Testis (tissue), 5 donors: Measurements from ENCODE around the gene APOC3. TPM values are rescaled to one million over a fixed set of nuclear protein-coding genes. Genes with fewer than 3 reads are reported as not detected.

ENCODE experiments used
- DNase-seq: peaks from one replicate; pipeline ENCODE4 v3.0.0-alpha.2; 2019
- H3K27ac ChIP-seq, 2 donors: fragments of 200-600 bp; sonication (generic); one replicate each; pipeline ENCODE4 v1.5.1; 2019
- H3K27me3 ChIP-seq: fragments of 200-600 bp; sonication (generic); one replicate; pipeline ENCODE4 v1.5.1; 2019
- H3K36me3 ChIP-seq: fragments of 200-600 bp; sonication (generic); one replicate; pipeline ENCODE4 v1.5.1; 2017; ENCODE audit warnings: low read depth; ENCODE audit errors: missing control alignments
- H3K4me1 ChIP-seq: fragments of 200-600 bp; sonication (generic); one replicate; pipeline ENCODE4 v1.5.1; 2019
- H3K4me3 ChIP-seq, 2 donors: fragments of 200-600 bp; sonication (generic); one replicate each; pipeline ENCODE4 v1.5.1; 2017 to 2019
- H3K9me3 ChIP-seq: fragments of 200-600 bp; sonication (generic); one replicate; pipeline ENCODE4 v1.5.1; 2017
- POLR2A ChIP-seq: fragments of 450-650 bp; IDR thresholded peaks from one replicate; pipeline ENCODE4 v1.6.1; 2017; ENCODE audit warnings: antibody characterized with exemption, mild to moderate bottlenecking, moderate library complexity
- WGBS, 2 donors: methylation state at CpG; one replicate each; pipeline ENCODE4 v1.1.5; 2018; 5-methylcytosine and 5-hydroxymethylcytosine counted together
- intact Hi-C: fragments of 100-400 bp; cut with DNase I; formaldehyde crosslinking; loops from one replicate; pipeline ENCODE4 v1.15.1; 2023; ENCODE audit warnings: low total_unique reads
- long read RNA-seq, 2 donors: transcript quantifications; one replicate each; lab custom pipeline, GENCODE V29; 2026
- polyA plus RNA-seq: library from polyadenylated mRNA; stranded (reverse); fragments of 350-450 nt; fragmentation: Illumina TruSeq; extraction: RNeasy Lipid Tissue Mini Kit (QIAGEN cat#74804); gene quantifications from one replicate; pipeline ENCODE4 v1.2.3, GENCODE V29; 2014; ENCODE audit warnings: low read depth, low replicate concordance; ENCODE audit not compliant: insufficient read depth
- total RNA-seq, 2 donors: library from RNA; depleted of rRNA; stranded (reverse); fragments of >200 nt; gene quantifications; one replicate each; pipeline ENCODE4 v1.2.3, GENCODE V29; 2016
- TF ChIP-seq, protein P1 (sequence below), 3 experiments: fragments of 450-650 bp in 2 of 3; fragments of 200-600 bp in 1 of 3; sonication (generic) in 1 of 3; IDR thresholded peaks; one replicate each; pipeline ENCODE4 v1.5.1; 2016 to 2019; ENCODE audit warnings: antibody characterized with exemption in 3 of 3, mild to moderate bottlenecking in 2 of 3, moderate library complexity in 1 of 3

APOC3 gene
- total RNA-seq: under 1 TPM in 1 of 2 donors, not detected in 1; 0.81 TPM
- polyA plus RNA-seq: 4.0 TPM
- long read RNA-seq, donor 1, partial matches to known transcripts: 1,375 of 1,438 reads
- long read RNA-seq, donor 1, other reads (novel, unspliced or antisense): 63 of 1,438 reads
- long read RNA-seq, donor 2, partial matches to known transcripts: 0 of 2 reads
- long read RNA-seq, donor 2, other reads (novel, unspliced or antisense): 0 of 2 reads

DNA sequence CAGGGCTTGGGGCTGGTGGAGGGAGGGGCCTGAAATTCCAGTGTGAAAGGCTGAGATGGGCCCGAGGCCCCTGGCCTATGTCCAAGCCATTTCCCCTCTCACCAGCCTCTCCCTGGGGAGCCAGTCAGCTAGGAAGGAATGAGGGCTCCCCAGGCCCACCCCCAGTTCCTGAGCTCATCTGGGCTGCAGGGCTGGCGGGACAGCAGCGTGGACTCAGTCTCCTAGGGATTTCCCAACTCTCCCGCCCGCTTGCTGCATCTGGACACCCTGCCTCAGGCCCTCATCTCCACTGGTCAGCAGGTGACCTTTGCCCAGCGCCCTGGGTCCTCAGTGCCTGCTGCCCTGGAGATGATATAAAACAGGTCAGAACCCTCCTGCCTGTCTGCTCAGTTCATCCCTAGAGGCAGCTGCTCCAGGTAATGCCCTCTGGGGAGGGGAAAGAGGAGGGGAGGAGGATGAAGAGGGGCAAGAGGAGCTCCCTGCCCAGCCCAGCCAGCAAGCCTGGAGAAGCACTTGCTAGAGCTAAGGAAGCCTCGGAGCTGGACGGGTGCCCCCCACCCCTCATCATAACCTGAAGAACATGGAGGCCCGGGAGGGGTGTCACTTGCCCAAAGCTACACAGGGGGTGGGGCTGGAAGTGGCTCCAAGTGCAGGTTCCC lies at the start of gene APOC3:
TSS of gene APOC3 (plus strand) at position 383 of the 659 bp plus-strand sequence. CDS start 676 bp downstream, outside the sequence.
- DNase-seq: no peak
- 86 to 95% methylated on average over 7 to 9 of the region's 9 CpGs for WGBS, 2 donors
- Histone ChIP-seq H3K4me1 (no peaks in the 10 kb centered on the region), H3K9me3 (no peaks in the 10 kb centered on the region), H3K27ac (no peak within 1 kb of the TSS), H3K36me3 (no peaks in the 10 kb centered on the region), H3K4me3 (no peak within 1 kb of the TSS), H3K27me3 (no peaks in the 10 kb centered on the region)
- TF ChIP-seq, protein P1, sequence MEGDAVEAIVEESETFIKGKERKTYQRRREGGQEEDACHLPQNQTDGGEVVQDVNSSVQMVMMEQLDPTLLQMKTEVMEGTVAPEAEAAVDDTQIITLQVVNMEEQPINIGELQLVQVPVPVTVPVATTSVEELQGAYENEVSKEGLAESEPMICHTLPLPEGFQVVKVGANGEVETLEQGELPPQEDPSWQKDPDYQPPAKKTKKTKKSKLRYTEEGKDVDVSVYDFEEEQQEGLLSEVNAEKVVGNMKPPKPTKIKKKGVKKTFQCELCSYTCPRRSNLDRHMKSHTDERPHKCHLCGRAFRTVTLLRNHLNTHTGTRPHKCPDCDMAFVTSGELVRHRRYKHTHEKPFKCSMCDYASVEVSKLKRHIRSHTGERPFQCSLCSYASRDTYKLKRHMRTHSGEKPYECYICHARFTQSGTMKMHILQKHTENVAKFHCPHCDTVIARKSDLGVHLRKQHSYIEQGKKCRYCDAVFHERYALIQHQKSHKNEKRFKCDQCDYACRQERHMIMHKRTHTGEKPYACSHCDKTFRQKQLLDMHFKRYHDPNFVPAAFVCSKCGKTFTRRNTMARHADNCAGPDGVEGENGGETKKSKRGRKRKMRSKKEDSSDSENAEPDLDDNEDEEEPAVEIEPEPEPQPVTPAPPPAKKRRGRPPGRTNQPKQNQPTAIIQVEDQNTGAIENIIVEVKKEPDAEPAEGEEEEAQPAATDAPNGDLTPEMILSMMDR (IDR thresholded peaks at IDR 0.05): no peak
- no peak for TF ChIP-seq POLR2A
- intact Hi-C loops: no loop called here

DNA sequence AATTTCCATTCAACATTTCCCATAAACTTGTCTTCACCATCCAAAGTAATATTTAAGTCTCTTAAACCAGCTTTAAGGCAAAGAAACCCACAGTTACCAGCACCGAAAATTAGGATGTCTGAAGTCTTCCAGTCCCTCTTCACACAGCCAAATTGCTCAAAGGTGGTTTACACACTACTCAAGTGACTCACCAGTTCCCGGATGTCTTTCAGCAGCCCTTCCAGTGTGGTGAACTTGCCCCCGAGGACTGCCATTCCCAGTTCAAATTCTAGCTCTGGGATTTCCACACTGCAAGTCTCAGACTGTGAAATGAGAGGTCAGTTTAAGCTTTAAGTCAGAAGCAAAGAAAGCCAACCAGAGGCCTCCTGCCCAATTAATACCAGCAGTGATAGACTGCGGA lies 47.0 kb upstream of the APOC3 start:
- Histone ChIP-seq H3K27me3 (no peaks in the 10 kb centered on the region), H3K4me3 (no peak overlapping the region), H3K4me1 (no peaks in the 10 kb centered on the region), H3K27ac (no peak overlapping the region), H3K9me3 (no peaks in the 10 kb centered on the region), H3K36me3 (no peaks in the 10 kb centered on the region)
- intact Hi-C loops: no loop called here
- no peak for DNase-seq
- TF ChIP-seq, protein P1 (IDR thresholded peaks at IDR 0.05): no peak
- no peak for TF ChIP-seq POLR2A
- WGBS, 2 donors: 89 to 97% methylated on average over 4 of the region's 4 CpGs

DNA sequence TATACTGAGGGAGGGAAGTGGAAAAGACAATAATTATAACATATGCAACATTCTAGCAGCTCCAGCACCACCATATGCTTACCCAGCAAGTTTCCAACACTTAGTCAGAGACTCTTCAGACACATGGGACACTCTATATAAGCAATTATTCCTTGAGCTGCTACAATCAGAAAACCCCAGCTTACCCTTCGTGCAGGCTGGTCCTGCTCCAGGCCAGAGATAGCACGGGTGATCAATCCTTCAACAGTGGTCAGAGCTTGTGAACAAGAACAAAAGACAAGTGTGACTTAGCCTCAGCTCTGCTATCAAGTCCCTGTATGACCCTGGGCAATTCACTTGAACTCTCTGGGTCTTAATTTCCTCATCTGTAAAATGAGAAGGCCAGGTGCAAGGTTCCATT lies 43.4 kb upstream of the APOC3 start:
- Histone ChIP-seq H3K4me3 (no peak overlapping the region), H3K4me1 (peaks cover 8% of the 10 kb centered on the region), H3K9me3 (no peaks in the 10 kb centered on the region), H3K36me3 (no peaks in the 10 kb centered on the region), H3K27ac (no peak overlapping the region), H3K27me3 (no peaks in the 10 kb centered on the region)
- 77 to 86% methylated on average over 2 of the region's 2 CpGs for WGBS, 2 donors
- intact Hi-C loops: no loop called here
- TF ChIP-seq POLR2A: no peak
- TF ChIP-seq, protein P1 (IDR thresholded peaks at IDR 0.05): no peak
- no peak for DNase-seq

DNA sequence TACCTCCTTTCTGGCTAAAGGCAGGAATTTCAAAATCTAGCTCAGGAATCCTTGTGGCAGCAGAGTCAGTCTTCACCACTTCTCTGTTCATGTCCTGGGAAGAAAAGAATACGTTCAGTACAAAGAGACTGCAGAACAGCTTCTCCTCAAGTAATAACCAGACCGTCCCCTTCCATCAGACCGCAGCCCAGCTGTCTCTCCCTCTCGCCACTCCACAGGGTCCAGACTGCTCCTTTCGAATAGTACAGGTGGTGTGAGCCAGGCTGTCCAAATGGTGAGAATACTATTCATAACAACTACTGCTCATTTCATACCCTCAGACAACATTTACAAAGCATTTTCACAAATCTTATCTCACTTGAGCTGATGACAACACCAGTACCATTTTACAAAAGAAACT lies 42.7 kb upstream of the APOC3 start:
- DNase-seq: no peak
- H3K27me3 ChIP-seq: no peaks in the 10 kb centered on the region
- H3K9me3 ChIP-seq: no peaks in the 10 kb centered on the region
- H3K4me1 ChIP-seq: peaks cover 11% of the 10 kb centered on the region
- no peak for TF ChIP-seq POLR2A
- TF ChIP-seq, protein P1 (IDR thresholded peaks at IDR 0.05): no peak
- H3K27ac ChIP-seq: no peak overlapping the region
- H3K4me3 ChIP-seq: peak overlapping the region; percentile 98 to 99
- 48 to 58% methylated on average over 5 of the region's 5 CpGs for WGBS, 2 donors
- intact Hi-C loops: no loop called here
- H3K36me3 ChIP-seq: no peaks in the 10 kb centered on the region
